Purkinje cell (primary cell): ENCODE data around the gene NUP205. TPM values are rescaled to one million over a fixed set of nuclear protein-coding genes. Genes with fewer than 3 reads are reported as not detected.

Experiments
- polyA plus RNA-seq: library from polyadenylated mRNA; unstranded; fragments of >200 nt; fragmentation: Nextera tagmentation; gene quantifications from 2 replicates; pipeline ENCODE4 v1.2.1, GENCODE V29; 2014

The NUP205 gene, protein sequence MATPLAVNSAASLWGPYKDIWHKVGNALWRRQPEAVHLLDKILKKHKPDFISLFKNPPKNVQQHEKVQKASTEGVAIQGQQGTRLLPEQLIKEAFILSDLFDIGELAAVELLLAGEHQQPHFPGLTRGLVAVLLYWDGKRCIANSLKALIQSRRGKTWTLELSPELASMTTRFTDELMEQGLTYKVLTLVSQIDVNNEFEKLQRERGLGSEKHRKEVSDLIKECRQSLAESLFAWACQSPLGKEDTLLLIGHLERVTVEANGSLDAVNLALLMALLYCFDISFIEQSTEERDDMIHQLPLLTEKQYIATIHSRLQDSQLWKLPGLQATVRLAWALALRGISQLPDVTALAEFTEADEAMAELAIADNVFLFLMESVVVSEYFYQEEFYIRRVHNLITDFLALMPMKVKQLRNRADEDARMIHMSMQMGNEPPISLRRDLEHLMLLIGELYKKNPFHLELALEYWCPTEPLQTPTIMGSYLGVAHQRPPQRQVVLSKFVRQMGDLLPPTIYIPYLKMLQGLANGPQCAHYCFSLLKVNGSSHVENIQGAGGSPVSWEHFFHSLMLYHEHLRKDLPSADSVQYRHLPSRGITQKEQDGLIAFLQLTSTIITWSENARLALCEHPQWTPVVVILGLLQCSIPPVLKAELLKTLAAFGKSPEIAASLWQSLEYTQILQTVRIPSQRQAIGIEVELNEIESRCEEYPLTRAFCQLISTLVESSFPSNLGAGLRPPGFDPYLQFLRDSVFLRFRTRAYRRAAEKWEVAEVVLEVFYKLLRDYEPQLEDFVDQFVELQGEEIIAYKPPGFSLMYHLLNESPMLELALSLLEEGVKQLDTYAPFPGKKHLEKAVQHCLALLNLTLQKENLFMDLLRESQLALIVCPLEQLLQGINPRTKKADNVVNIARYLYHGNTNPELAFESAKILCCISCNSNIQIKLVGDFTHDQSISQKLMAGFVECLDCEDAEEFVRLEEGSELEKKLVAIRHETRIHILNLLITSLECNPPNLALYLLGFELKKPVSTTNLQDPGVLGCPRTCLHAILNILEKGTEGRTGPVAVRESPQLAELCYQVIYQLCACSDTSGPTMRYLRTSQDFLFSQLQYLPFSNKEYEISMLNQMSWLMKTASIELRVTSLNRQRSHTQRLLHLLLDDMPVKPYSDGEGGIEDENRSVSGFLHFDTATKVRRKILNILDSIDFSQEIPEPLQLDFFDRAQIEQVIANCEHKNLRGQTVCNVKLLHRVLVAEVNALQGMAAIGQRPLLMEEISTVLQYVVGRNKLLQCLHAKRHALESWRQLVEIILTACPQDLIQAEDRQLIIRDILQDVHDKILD (N-terminal part only)
- polyA plus RNA-seq: 21.6 and 29.4 TPM in 2 replicates

DNA sequence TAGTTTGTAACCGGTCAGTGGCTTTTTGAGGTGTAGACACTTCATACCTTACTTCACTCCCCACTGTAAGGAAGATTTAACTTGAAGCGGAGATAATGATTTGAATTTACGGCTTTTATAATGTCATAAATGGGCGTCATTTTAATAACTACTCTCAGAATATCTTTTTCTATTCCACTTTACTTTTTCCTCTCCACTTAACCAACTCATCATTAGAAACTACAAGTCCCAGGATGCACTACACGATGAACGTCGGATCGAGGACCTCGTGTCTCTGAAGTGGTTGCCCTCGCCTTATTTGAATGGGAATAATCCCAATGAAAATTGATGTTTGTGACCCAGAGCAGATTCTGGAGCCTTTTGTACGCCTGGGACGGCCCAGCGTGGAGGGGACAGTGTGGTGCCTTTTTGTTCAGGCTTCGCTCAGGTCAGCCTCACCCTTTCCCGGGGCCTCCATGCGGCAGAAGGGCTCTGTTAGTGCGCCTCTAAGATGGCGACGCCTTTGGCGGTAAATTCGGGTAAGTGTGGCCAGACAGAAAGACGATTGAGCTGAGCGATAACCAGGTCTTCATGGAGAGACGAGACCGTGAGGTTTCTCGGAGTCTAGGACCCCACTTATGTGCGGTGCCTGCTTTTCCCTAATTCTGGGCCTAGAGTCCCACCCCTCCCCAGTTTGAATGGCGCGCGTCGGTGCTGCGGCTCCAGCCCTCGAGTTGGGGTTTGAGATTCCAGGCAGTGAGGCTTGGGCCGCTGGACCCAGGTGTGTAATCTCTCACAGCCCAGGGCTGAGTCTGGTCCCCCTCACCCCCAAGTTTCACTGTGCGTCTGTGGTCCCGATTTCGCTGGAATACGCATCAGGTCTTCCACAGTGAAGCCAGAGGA, at the start of gene NUP205:
TSS of gene NUP205 (plus strand) at position 463 of the 882 bp plus-strand sequence. CDS start at position 491, 28 bp downstream.

DNA sequence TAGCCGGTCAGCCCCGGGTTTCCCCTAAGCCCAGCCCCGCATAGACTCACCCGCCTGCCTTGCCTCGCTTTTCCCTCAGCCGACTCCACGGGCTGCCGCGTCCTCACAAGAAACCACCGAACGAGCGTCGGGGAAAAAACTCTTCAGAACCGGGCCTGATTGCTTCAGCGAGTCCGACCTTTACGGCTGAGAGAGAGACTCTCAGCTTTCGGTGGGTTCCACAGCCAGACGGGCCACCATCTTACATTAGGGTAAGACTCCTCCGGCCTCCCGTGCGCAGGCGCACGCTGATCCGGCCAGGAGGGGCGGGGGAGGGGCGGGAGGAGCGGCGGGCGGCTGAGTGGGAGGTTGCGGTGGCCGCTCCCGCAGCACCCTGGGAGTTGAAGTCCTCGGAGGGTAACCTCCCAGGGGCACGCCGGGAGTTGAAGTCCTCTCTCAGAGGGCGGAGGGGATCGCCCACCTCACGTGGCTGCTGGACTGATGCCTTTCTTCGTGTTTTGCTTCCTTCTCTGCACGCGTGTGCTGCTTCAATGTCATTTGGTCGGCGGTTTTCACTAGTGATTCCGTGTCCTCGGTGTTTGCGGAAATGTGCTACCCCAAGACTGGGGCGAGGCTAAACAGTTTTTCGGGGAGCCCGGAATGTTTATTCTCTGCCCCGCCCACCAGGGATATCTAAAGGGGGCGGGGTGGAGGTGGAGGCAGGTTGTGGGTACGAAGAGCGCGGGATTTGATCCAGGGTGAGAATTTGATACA, 47.7 kb upstream of the NUP205 start, which contains the start of gene CNOT4:
TSS of gene CNOT4 (minus strand) at position 264 of the 753 bp plus-strand sequence. CDS start 71,771 bp downstream, outside the sequence.

DNA sequence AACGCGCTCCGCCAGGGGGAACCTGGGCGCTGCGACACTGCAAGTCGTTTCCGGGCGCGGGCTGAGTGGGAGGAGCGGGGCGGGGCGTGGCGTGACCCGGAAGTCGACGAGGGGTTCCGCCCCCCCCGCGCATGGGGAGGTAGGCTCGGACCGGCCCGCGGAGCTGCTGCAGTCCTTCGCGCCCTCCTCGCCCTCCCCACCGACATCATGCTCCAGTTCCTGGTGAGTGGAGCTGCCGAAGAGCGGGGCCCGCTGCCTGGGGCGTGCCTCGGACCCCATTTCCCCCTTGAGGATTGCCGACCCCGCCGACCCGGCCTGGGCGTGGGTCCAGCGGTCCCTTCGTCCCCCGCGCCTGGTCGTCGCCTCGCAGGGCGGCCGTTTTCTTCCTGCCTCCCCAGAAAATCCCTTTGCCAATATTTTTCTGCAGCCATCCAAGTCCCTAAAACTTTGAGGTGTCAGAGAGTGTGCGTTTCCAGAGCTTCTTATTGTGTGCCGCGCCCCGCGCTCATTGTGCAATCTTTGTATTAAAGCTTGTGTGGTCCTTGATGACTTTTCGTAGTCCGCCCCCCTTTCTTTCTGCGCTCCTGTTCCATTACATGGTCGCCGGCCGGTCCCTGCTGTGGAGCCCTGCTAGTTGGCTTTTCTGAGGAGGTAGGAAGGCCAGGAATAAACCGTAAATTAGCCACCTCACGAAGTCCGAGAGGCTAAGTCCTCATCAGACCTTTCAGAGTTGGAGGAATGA, 104.8 kb downstream of the NUP205 start, which contains the start of gene STMP1:
TSS of gene STMP1 (plus strand) at position 142 of the 742 bp plus-strand sequence.

Other genes with a start within 250 kb of the NUP205 start
- gene CNOT4, start 47.8 kb upstream of the NUP205 start, polyA plus RNA-seq: 97.8 and 103 TPM in 2 replicates
- gene STMP1, start 104.6 kb downstream of the NUP205 start, polyA plus RNA-seq: 42.5 and 50.5 TPM in 2 replicates
- gene SLC13A4, start 170.3 kb downstream of the NUP205 start, polyA plus RNA-seq: 0.04 and 0.46 TPM in 2 replicates
- 0.42 TPM in 1 of 2 replicates, not detected in the other for gene FAM180A, start 190.9 kb downstream of the NUP205 start, polyA plus RNA-seq